ENCODE results near the gene STPG1. TPM values are rescaled to one million over a fixed set of nuclear protein-coding genes. Genes with fewer than 3 reads are reported as not detected.

Gene STPG1
- total RNA-seq, 1 experiment from 2014 or later = 14.9 TPM

GRCh38 chr1:24443241-24443656 is 29.7 kb upstream of the STPG1 start:
- H3K9me2 ChIP-seq (replicated peaks; ENCODE audit: low read length) = no peaks in the 10 kb centered on the region
- intact Hi-C loops (cut with micrococcal nuclease) = no loop called here
- ChIA-PET POLR2A (ENCODE audit: unreplicated experiment) (interaction anchor here (0.6 kb wide), 1 partner anchor 26 kb away, joined by 3 read pairs; no protein-coding TSS in a partner anchor), CTCF (no interaction called here)
- H3F3A ChIP-seq (ENCODE audit: low read length, unreplicated experiment) = no peaks in the 10 kb centered on the region
- TF ChIP-seq EZH2 (IDR thresholded peaks at IDR 0.05; ENCODE audit: low read length, unreplicated experiment) = no peak
- TF ChIP-seq CTCF (conservative IDR thresholded peaks at IDR 0.05; ENCODE audit: low read depth, low read length) = no peak
- no peak for TF ChIP-seq EZH2phosphoT487 (IDR thresholded peaks at IDR 0.05; ENCODE audit: borderline replicate concordance, low read length)
- H3K27ac ChIP-seq (ENCODE audit: low read length) = no peak overlapping the region
- H3K4me1 ChIP-seq (ENCODE audit: insufficient read depth, low read length) = peaks cover 2% of the 10 kb centered on the region; the same call in 1 of the 2 replicates
- no peaks in the 10 kb centered on the region for H3K79me2 ChIP-seq (ENCODE audit: low read length)
- no peaks in the 10 kb centered on the region for H3K27me3 ChIP-seq (ENCODE audit: low read length)
- no peak for DNase-seq
- no peaks in the 10 kb centered on the region for H4K20me1 ChIP-seq (ENCODE audit: low read length)
- H3K9ac ChIP-seq (ENCODE audit: low read length) = no peak overlapping the region
- peaks cover 15% of the 10 kb centered on the region; the same call in 1 of the 2 replicates for H3K36me3 ChIP-seq (ENCODE audit: low read depth, low read length)
- no peak overlapping the region for H3K4me3 ChIP-seq (ENCODE audit: low read length)
- H2AFZ ChIP-seq (ENCODE audit: low read length) = no peak overlapping the region
- H3K9me3 ChIP-seq (ENCODE audit: low read length) = no peaks in the 10 kb centered on the region
- no TSS peak for BruUV-seq (replicated peaks)
- H3K4me2 ChIP-seq (ENCODE audit: low read length) = no peak overlapping the region
- no peak for ATAC-seq

- H3K36me3 ChIP-seq (ENCODE audit: low read depth, low read length) = peaks cover 15% of the 10 kb centered on the region; the same call in 1 of the 2 replicates
- CTCF ChIA-PET = no interaction called here
Measured at GRCh38 chr1:24442764-24443163, 29.2 kb upstream of the STPG1 start.

More at GRCh38 chr1:24442764-24443163, 29.2 kb upstream of the STPG1 start:
- Histone ChIP-seq H3K27ac (ENCODE audit: low read length) (no peak overlapping the region), H3K4me2 (ENCODE audit: low read length) (no peak overlapping the region), H3K79me2 (ENCODE audit: low read length) (no peaks in the 10 kb centered on the region), H2AFZ (ENCODE audit: low read length) (no peak overlapping the region), H3K27me3 (ENCODE audit: low read length) (no peaks in the 10 kb centered on the region), H3K4me3 (ENCODE audit: low read length) (no peak overlapping the region), H4K20me1 (ENCODE audit: low read length) (no peaks in the 10 kb centered on the region), H3K9me2 (replicated peaks; ENCODE audit: low read length) (no peaks in the 10 kb centered on the region), H3K4me1 (ENCODE audit: insufficient read depth, low read length) (peaks cover 7% of the 10 kb centered on the region; the same call in 1 of the 2 replicates), H3K9ac (ENCODE audit: low read length) (no peak overlapping the region), H3K9me3 (ENCODE audit: low read length) (no peaks in the 10 kb centered on the region), H3F3A (ENCODE audit: low read length, unreplicated experiment) (no peaks in the 10 kb centered on the region)
- BruUV-seq (replicated peaks) = no TSS peak
- ATAC-seq = no peak
- DNase-seq = no peak
- intact Hi-C loops (cut with micrococcal nuclease) = no loop called here
- POLR2A ChIA-PET (ENCODE audit: unreplicated experiment) = no interaction called here
- TF ChIP-seq CTCF (conservative IDR thresholded peaks at IDR 0.05; ENCODE audit: low read depth, low read length) = no peak
- TF ChIP-seq EZH2 (IDR thresholded peaks at IDR 0.05; ENCODE audit: low read length, unreplicated experiment) = no peak
- no peak for TF ChIP-seq EZH2phosphoT487 (IDR thresholded peaks at IDR 0.05; ENCODE audit: borderline replicate concordance, low read length)
